HG03066 (cell line): ENCODE data around the gene PLEKHO2.

Experiments
- ATAC-seq: cut with Tn5 transposase; IDR thresholded peaks from one replicate; pipeline ENCODE4 v1.9.1; 2021; ENCODE audit warnings: low read depth; ENCODE audit not compliant: unreplicated experiment

Gene PLEKHO2

GRCh38 chr15:64911311-64912186 lies 69.8 kb downstream of the PLEKHO2 start, which contains the start of gene ANKDD1A:
Gene ANKDD1A (plus strand): TSS chr15:64911902. CDS start chr15:64911931, 29 bp downstream.
- peak; percentile 72 for ATAC-seq

- no peak for ATAC-seq
These were observed 70.9 kb downstream of the PLEKHO2 start for GRCh38 chr15:64912379-64913325.

DNA sequence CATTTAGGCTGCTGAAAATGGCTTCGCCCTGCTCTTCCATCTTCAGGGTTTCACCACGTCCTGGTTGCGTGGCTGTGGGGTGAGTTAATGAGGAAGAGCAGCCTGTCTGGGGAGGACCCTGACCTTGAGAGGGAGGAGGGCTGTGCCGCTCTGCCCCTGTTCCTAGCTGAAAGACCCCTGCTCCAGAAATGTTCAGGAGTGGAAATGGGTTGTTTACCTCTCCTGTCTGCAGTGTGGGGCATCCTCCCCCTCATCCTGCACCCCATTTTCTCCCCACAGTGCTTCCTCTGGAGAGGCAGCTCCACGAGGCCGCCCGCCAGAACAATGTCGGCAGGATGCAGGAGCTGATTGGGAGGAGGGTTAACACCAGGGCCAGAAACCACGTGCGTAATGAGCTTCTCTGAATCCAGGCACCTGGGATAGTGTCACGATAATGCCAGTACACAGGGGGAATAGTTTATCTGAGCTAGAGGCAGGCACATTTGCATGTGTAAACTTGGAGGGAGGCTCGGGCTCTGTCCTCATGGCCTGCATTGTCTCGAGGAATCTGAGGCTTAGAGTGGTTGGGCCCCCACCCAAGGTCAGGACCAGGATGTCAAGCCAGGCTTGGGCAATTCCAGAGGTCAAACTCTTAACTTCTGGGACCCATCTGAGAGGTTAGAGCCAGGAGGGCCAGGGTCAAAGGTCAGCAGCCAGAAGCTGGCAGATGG lies 74.0 kb downstream of the PLEKHO2 start:
- no peak for ATAC-seq

GRCh38 chr15:64916365-64916764 lies 74.7 kb downstream of the PLEKHO2 start:
- no peak for ATAC-seq

DNA sequence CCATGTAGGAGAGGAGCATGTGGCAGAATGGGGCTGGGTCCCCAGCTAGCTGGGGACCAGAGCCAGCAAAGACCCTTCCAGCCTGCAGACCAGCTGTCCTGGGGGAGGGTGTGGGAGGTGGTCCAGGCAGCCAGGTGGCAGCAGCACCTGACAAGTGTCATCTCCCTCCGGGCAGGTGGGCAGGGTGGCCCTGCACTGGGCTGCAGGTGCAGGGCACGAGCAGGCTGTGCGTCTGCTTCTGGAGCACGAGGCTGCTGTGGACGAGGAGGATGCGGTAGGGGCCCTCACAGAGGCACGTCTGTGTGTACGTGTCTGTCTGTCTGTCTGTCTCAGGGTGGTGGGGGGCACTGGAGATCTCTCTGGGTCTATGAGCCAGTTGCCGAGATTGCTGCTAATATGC lies 75.5 kb downstream of the PLEKHO2 start:
- no peak for ATAC-seq
